HFFc6 (cell line): ENCODE data around the gene AHCYL1. TPM values are rescaled to one million over a fixed set of nuclear protein-coding genes. Genes with fewer than 3 reads are reported as not detected.

Experiments used
- DNase-seq: peaks from one replicate; pipeline ENCODE4 v3.0.0-alpha.2; 2018
- H3K27ac Mint-ChIP-seq: 2 replicates; pipeline ENCODE4 v1.8.0; 2020; ENCODE audit warnings: mild to moderate bottlenecking, mixed read lengths
- H3K27me3 Mint-ChIP-seq: 2 replicates; pipeline ENCODE4 v1.8.0; 2021; ENCODE audit warnings: mild to moderate bottlenecking, moderate library complexity, mixed read lengths; ENCODE audit not compliant: insufficient read depth
- H3K36me3 Mint-ChIP-seq: 2 replicates; pipeline ENCODE4 v1.8.0; 2021; ENCODE audit warnings: low read depth, mixed read lengths
- H3K4me1 Mint-ChIP-seq: 2 replicates; pipeline ENCODE4 v1.8.0; 2020; ENCODE audit warnings: low read depth, mixed read lengths
- H3K4me3 Mint-ChIP-seq: 2 replicates; pipeline ENCODE4 v1.8.0; 2020; ENCODE audit warnings: mild to moderate bottlenecking, moderate library complexity, mixed read lengths
- H3K9me3 Mint-ChIP-seq: 2 replicates; pipeline ENCODE4 v1.8.0; 2020; ENCODE audit warnings: mild to moderate bottlenecking, mixed read lengths
- CTCF ChIP-seq: fragments of 200-600 bp; sonication (generic); IDR thresholded peaks from 2 replicates; pipeline ENCODE4 v1.5.0; 2021; ENCODE audit warnings: antibody characterized with exemption, mild to moderate bottlenecking
- total RNA-seq, 6 experiments: library from RNA; stranded (reverse); fragmentation: NEBNext Ultra II Directional; extraction: Animal tissue kit (Norgen Biotek cat#: 25700); gene quantifications; 2 replicates in 1 of 6; 3 replicates in 5 of 6; pipeline ENCODE4 v1.2.3, GENCODE V29; 2021

Gene AHCYL1
- total RNA-seq, 6 experiments from 2014 or later: 73.4 to 87.1 (median 74.7) TPM

DNA sequence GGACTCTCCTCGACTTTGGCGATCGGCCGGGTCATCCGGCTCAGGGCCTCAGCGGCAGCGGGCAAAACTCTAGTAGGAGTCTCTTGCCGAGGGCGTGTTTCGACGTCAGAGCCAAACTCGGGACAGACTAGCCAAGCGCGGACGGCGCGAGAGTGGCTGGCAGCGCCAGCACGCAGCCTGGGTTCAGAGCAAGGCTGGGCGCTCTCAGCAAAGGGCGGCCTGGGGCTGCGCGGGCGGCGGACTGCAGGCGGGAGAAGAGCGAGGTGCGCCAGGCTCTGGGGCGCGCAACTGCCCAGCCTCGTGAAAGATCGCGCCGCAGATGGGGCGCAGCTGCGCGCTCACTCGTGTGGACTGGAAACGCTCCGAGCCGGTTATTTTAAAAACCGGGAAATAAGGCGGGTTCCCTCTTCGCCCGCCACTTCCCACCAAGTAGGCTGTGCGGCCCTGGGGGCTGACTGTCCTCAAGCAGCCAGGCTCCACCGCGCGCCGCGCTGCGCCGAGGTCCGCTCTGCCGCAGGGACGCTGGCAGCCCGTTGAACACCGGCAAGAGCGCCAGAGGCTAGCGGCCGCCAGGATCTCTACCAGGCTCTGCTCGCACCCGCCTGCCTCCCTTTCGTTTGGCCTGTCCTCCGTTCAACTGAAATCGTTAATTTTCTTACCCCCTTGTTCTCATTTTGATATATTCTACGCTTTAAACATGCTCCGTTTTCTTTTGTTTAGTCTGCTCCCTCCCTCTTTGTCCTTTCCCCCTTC lies 83.5 kb downstream of the AHCYL1 start:
- peaks cover 38% of the 10 kb centered on the region for H3K27me3 Mint-ChIP-seq
- TF ChIP-seq CTCF: no peak
- no peak for DNase-seq
- no peaks in the 10 kb centered on the region; the same call in 1 of the 2 replicates for H3K9me3 Mint-ChIP-seq
- peaks cover 5% of the 10 kb centered on the region for H3K36me3 Mint-ChIP-seq
- peak overlapping the region; percentile 86; the same call in 1 of the 2 replicates for H3K27ac Mint-ChIP-seq
- H3K4me3 Mint-ChIP-seq: peak overlapping the region; percentile 85
- peaks cover 17% of the 10 kb centered on the region; the same call in 1 of the 2 replicates for H3K4me1 Mint-ChIP-seq

- no peak for DNase-seq
- peak overlapping the region; percentile 85 for H3K4me3 Mint-ChIP-seq
- peak overlapping the region; percentile 86; the same call in 1 of the 2 replicates for H3K27ac Mint-ChIP-seq
- peaks cover 35% of the 10 kb centered on the region for H3K27me3 Mint-ChIP-seq
- H3K36me3 Mint-ChIP-seq: peaks cover 5% of the 10 kb centered on the region
- TF ChIP-seq CTCF: no peak
- no peaks in the 10 kb centered on the region; the same call in 1 of the 2 replicates for H3K9me3 Mint-ChIP-seq
- peaks cover 17% of the 10 kb centered on the region; the same call in 1 of the 2 replicates for H3K4me1 Mint-ChIP-seq
Observed at GRCh38 chr1:110068646-110069403, 84.3 kb downstream of the AHCYL1 start.

DNA sequence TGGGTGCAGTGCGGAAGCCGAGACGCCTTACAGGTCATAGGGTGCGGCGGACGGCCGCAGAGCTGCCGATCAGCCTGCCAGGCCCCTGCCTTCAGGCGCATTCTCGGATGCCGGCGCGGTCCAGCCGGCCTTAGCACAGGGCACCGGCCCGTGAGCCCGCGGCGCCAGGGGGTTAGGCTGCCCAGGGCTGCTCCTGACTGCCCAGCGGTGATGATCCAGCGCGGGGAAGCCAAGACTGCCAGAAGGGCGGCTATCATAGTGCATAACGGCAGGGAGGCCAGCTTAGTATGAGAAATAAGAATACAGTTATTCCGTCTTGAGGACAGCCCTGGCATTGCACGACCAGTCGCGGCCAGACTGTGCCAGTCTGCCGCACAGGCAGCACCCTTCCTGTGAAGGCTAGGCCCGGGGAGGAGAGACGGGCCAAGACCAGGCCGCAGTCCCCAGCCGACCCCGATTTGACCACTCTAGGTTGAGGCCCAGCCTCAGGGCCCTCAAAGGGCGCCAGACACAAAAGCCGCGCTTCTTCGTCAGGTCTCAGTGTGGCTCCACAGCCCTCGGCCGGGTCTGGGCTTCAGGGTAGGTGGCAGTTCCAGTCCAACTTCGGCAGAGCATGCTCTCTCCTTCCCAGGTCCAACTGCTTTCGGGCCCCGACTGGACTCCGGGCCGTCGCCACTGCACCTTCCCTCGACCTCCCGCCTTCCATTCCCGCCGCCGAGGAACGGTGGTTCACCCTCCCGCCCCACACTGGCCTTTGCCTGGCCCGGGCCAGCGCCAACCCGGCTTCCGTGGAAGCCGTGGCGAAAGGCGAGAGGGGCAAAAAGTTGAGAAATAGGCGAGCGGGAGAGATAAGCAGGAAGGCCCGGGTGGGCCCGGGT lies 85.1 kb downstream of the AHCYL1 start:
- Mint-ChIP-seq H3K4me1 (peaks cover 17% of the 10 kb centered on the region; the same call in 1 of the 2 replicates), H3K27me3 (peaks cover 35% of the 10 kb centered on the region), H3K36me3 (peaks cover 5% of the 10 kb centered on the region), H3K4me3 (peak overlapping the region; percentile 85; the same call in 1 of the 2 replicates), H3K9me3 (no peaks in the 10 kb centered on the region; the same call in 1 of the 2 replicates), H3K27ac (peak overlapping the region; percentile 86; the same call in 1 of the 2 replicates)
- no peak for DNase-seq
- TF ChIP-seq CTCF: no peak; the same call in 1 of the 2 replicates

DNA sequence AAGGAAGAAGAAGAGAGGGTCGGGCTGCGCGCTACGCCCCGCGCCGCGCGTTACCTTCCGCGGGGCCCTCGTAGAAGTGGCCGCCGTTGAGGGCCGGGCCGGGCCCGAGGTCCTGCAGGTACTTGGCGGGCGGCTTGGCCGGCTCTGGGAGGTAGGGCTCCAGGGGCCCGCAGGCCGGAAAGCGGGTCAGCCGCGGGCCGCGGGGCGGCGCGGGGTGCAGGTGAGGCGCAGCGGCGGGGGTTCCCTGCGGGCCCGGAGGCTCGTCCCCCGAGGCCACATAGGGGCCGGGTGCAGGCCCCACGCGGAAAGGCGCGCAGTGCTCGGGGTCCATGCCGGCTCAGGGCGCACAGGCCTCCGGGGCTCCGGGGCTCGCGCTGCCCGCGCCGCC lies 85.7 kb downstream of the AHCYL1 start:
- peak overlapping the region; percentile 85; the same call in 1 of the 2 replicates for H3K4me3 Mint-ChIP-seq
- no peak for TF ChIP-seq CTCF
- H3K9me3 Mint-ChIP-seq: no peaks in the 10 kb centered on the region; the same call in 1 of the 2 replicates
- no peak for DNase-seq
- peak overlapping the region; percentile 86; the same call in 1 of the 2 replicates for H3K27ac Mint-ChIP-seq
- H3K36me3 Mint-ChIP-seq: peaks cover 5% of the 10 kb centered on the region
- H3K4me1 Mint-ChIP-seq: peaks cover 17% of the 10 kb centered on the region; the same call in 1 of the 2 replicates
- H3K27me3 Mint-ChIP-seq: peaks cover 35% of the 10 kb centered on the region
